PC-9 (cell line): Measurements from ENCODE around the gene NUBP2. TPM values are rescaled to one million over a fixed set of nuclear protein-coding genes. Genes with fewer than 3 reads are reported as not detected.

Experiments used
- BruUV-seq: library from RNA; stranded (reverse); fragments of 400-500 nt; replicated peaks from 2 replicates; lab custom pipeline; 2021; lab: Mats Ljungman, UMichigan
- CTCF ChIA-PET: fragments of 300-600 bp; sonication (Branson Sonifier 250); formaldehyde crosslinking; loops from one replicate; lab custom pipeline; 2022; ENCODE audit warnings: antibody characterized with exemption; lab: Charles Lee
- POLR2A ChIA-PET: fragments of 300-600 bp; sonication (Branson Sonifier 250); formaldehyde crosslinking; loops from one replicate; lab custom pipeline; 2022; ENCODE audit warnings: antibody characterized with exemption; ENCODE audit not compliant: unreplicated experiment; lab: Charles Lee
- DNase-seq, 2 experiments: peaks; one replicate each; pipeline versions ENCODE4 v3.0.0 to v3.0.0-alpha.2; 2015 to 2022; ENCODE audit warnings: mixed read lengths in 1 of 2
- H2AFZ ChIP-seq: fragments of 200-600 bp; sonication (generic); 2 replicates; pipeline ENCODE4 v1.8.1; 2017; ENCODE audit warnings: antibody characterized with exemption
- H3F3A ChIP-seq: fragments of 200-600 bp; sonication (generic); 2 replicates; pipeline ENCODE4 v1.8.1; 2017; ENCODE audit warnings: antibody characterized with exemption, mild to moderate bottlenecking, low read depth; ENCODE audit not compliant: insufficient read depth
- H3K27ac ChIP-seq: fragments of 200-600 bp; sonication (generic); 2 replicates; pipeline ENCODE4 v1.6.1; 2016; ENCODE audit warnings: mixed run types
- H3K27me3 ChIP-seq: fragments of 200-600 bp; sonication (generic); 2 replicates; pipeline ENCODE4 v1.6.1; 2016; ENCODE audit warnings: low read depth, mixed run types; ENCODE audit not compliant: insufficient read depth
- H3K36me3 ChIP-seq: fragments of 200-600 bp; sonication (generic); 2 replicates; pipeline ENCODE4 v1.6.1; 2016; ENCODE audit warnings: low read depth, mixed run types
- H3K4me1 ChIP-seq: fragments of 200-600 bp; sonication (generic); replicated peaks from 2 replicates; pipeline ENCODE4 v1.6.1; 2016; ENCODE audit warnings: mixed run types; ENCODE audit not compliant: insufficient read depth
- H3K4me2 ChIP-seq: fragments of 200-600 bp; sonication (generic); 2 replicates; pipeline ENCODE4 v1.6.1; 2017; ENCODE audit warnings: mixed run types
- H3K4me3 ChIP-seq: fragments of 200-600 bp; sonication (generic); 2 replicates; pipeline ENCODE4 v1.6.1; 2016; ENCODE audit warnings: mixed run types
- H3K79me2 ChIP-seq: fragments of 200-600 bp; sonication (generic); 2 replicates; pipeline ENCODE4 v1.6.1; 2017; ENCODE audit warnings: low read depth, mixed run types
- H3K9me2 ChIP-seq: fragments of 200-600 bp; sonication (generic); 2 replicates; pipeline ENCODE4 v1.8.1; 2017; ENCODE audit warnings: mild to moderate bottlenecking; ENCODE audit not compliant: insufficient read depth
- H3K9me3 ChIP-seq: fragments of 200-600 bp; sonication (generic); 2 replicates; pipeline ENCODE4 v1.8.1; 2016; ENCODE audit warnings: low read depth; ENCODE audit not compliant: insufficient read depth
- H4K20me1 ChIP-seq: fragments of 200-600 bp; sonication (generic); 2 replicates; pipeline ENCODE4 v1.8.1; 2017; ENCODE audit not compliant: insufficient read depth
- EZH2 ChIP-seq: fragments of 200-600 bp; sonication (generic); IDR thresholded peaks from 2 replicates; pipeline ENCODE4 v1.8.0; 2017; ENCODE audit warnings: antibody characterized with exemption, low read depth
- intact Hi-C: fragments of 100-400 bp; cut with micrococcal nuclease; formaldehyde crosslinking; loops from one replicate; pipeline ENCODE4 v1.10.0; 2022; ENCODE audit not compliant: unreplicated experiment
- total RNA-seq: library from RNA; stranded (reverse); gene quantifications from 2 replicates; pipeline ENCODE4 v1.2.3, GENCODE V29; 2021
- TF ChIP-seq, protein P1 (sequence below): fragments of 200-600 bp; sonication (generic); conservative IDR thresholded peaks from 2 replicates; pipeline ENCODE4 v1.6.1; 2017; ENCODE audit warnings: mixed run types, antibody characterized with exemption, mild to moderate bottlenecking, moderate library complexity

NUBP2 gene
- total RNA-seq, 1 experiment from 2014 or later, result 80.0 TPM

DNA sequence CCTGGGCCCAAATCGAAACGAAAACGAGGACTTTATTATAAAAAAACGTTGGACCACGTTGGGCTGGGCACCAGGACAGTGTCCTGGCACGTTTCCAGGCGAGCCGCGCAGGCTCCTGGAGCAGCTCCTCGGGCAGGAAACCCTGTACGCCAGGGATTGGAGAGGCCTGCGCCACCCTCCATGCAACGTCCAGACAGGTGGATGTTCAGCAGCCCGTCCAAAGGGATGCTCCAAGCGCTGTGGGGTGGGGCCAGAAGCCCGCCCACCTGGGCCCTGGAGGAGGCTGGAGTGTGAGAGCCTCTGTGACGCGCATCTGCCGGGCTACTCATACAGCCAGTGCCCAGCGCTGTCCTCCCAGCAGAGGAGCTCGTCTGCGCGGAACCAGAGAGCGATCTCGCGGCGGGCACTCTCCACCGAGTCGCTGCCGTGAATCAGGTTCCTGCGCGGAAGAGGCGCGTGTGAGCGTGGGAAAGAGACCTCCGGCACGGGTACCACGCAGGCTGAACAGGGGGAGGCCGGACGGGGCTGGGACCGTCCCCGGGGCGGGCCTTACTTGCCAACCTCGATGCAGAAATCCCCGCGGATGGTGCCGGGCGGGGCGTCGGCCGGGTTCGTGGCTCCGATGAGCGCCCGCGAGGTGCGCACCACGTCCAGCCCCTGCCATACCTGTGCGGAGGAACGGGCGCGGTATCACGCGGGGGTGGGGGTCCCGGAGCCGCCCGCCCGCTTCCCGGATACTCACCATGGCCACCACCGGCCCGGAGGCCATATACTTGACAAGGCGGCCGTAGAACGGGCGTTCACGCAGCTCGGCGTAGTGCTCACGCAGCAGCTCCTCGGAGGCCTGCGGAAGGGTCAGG, 12.2 kb upstream of the NUBP2 start:
- H3K36me3 ChIP-seq, result 0 out of 2 replicates have a peak, but pooled peaks cover 5% of the 10 kb centered on the region
- peak overlapping the region; percentile 77 for H3K4me3 ChIP-seq
- peaks cover 32% of the 10 kb centered on the region; the same call in 1 of the 2 replicates for H3F3A ChIP-seq
- POLR2A ChIA-PET, result interaction anchor here (0.6 to 0.7 kb wide), 3 partner anchors 25 to 118 kb away, joined by 3 to 4 read pairs (median 3); no protein-coding TSS in a partner anchor
- H3K9me2 ChIP-seq, result no peaks in the 10 kb centered on the region
- no peaks in the 10 kb centered on the region for H3K9me3 ChIP-seq
- peak in 1 of 2 experiments; percentile 74 for DNase-seq
- peak overlapping the region; percentile 99 for H3K4me2 ChIP-seq
- peaks cover 19% of the 10 kb centered on the region for H4K20me1 ChIP-seq
- H3K4me1 ChIP-seq, result peaks cover 19% of the 10 kb centered on the region
- no peaks in the 10 kb centered on the region for H3K27me3 ChIP-seq
- TF ChIP-seq, protein P1, sequence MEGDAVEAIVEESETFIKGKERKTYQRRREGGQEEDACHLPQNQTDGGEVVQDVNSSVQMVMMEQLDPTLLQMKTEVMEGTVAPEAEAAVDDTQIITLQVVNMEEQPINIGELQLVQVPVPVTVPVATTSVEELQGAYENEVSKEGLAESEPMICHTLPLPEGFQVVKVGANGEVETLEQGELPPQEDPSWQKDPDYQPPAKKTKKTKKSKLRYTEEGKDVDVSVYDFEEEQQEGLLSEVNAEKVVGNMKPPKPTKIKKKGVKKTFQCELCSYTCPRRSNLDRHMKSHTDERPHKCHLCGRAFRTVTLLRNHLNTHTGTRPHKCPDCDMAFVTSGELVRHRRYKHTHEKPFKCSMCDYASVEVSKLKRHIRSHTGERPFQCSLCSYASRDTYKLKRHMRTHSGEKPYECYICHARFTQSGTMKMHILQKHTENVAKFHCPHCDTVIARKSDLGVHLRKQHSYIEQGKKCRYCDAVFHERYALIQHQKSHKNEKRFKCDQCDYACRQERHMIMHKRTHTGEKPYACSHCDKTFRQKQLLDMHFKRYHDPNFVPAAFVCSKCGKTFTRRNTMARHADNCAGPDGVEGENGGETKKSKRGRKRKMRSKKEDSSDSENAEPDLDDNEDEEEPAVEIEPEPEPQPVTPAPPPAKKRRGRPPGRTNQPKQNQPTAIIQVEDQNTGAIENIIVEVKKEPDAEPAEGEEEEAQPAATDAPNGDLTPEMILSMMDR, result no peak
- TF ChIP-seq EZH2, result no peak
- BruUV-seq, result no TSS peak
- no peak overlapping the region for H2AFZ ChIP-seq
- peaks cover 36% of the 10 kb centered on the region for H3K79me2 ChIP-seq
- CTCF ChIA-PET, result interaction anchor here (0.6 kb wide), 1 partner anchor 159 kb away, joined by 3 read pairs; no protein-coding TSS in a partner anchor
- intact Hi-C loops, result loop anchor here (5.0 kb wide), 2 partner anchors 93 to 192 kb away; partner anchors contain the start of genes JPT2 and RPS2
- H3K27ac ChIP-seq, result no peak overlapping the region

DNA sequence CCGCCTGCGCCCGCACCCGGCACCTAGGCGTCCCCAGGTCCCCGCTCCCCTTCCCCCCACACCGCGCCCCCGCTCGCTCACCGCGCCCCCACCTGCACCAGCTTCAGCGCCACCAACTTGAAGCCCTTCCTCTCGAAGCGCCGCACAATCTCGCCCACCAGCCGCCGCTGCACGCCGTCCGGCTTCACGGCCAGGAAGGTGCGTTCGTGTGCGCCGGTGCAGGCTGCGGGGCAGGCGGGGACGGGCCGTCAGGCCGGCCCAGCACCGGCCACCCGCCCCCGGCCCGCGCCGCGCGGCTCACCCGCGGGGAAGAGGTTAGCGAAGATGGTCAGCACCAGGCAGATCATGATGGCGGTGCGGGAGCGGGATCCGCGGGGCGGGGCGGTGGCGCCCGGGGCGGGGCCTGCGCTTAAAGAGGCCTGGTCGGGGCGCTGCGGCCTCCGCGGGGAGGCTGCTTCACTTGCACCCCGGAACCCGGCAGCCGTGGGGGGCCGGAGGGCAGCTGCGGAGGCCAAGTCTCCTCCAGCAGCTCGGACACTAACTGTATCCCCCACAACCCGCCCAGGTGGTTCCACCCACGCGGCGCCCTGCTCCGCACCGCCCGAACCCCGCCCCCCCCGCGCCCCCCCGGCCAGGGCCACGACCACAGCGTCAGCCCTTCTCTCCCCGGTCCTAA, 11.4 kb upstream of the NUBP2 start, which contains the start of gene NME3:
Gene NME3 (minus strand): TSS at position 356 of the 676 bp plus-strand sequence. CDS start 9 bp downstream, at position 347.
- Histone ChIP-seq H3F3A (peaks cover 32% of the 10 kb centered on the region; the same call in 1 of the 2 replicates), H3K4me1 (peaks cover 19% of the 10 kb centered on the region), H3K27me3 (no peaks in the 10 kb centered on the region), H2AFZ (peak within 1 kb of the TSS; percentile 92; the same call in 1 of the 2 replicates), H3K36me3 (0 out of 2 replicates have a peak, but pooled peaks cover 5% of the 10 kb centered on the region), H3K9me2 (no peaks in the 10 kb centered on the region), H3K27ac (peak within 1 kb of the TSS; percentile 77), H4K20me1 (peaks cover 19% of the 10 kb centered on the region), H3K79me2 (peaks cover 39% of the 10 kb centered on the region), H3K4me2 (peak within 1 kb of the TSS; percentile 99), H3K4me3 (peak within 1 kb of the TSS; percentile 77), H3K9me3 (no peaks in the 10 kb centered on the region)
- POLR2A ChIA-PET, result interaction anchor here (0.6 to 0.8 kb wide), 4 partner anchors 25 to 119 kb away, joined by 3 to 21 read pairs (median 4); no protein-coding TSS in a partner anchor
- CTCF ChIA-PET, result interaction anchor here (0.6 kb wide), 2 partner anchors 27 to 158 kb away, joined by 3 to 5 read pairs; no protein-coding TSS in a partner anchor
- intact Hi-C loops, result loop anchor here (5.0 kb wide), 2 partner anchors 94 to 191 kb away; partner anchors contain the start of genes JPT2 and RPS2
- TF ChIP-seq, protein P1, result no peak
- no peak for TF ChIP-seq EZH2
- DNase-seq, result peak; percentile 46 to 80
- BruUV-seq, result no TSS peak
